ENCODE data around the gene PPP3R1.

The PPP3R1 gene

DNA sequence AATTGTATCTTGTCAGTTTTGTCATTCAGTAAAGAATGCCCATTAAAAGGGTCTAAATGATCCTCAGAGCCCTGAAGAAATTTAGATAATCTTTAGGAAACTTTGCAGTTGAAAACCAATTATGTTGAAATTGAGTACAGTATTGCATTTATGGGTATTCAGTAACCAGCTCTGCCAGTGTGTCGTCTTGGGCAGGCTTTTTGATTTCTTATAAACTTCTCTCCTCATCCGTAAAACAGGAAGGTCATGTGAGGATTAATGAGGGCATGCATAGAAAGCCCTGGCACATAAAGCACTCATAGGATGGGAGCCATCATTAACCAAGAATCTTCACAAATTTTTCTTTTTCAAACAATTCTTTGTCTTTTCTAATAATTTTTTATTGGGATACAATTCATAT is 79.8 kb downstream of the PPP3R1 start:
- Histone ChIP-seq H3K9me3 (ENCODE audit: control insufficient read depth, insufficient read depth, low read depth, low read length) (no peaks in the 10 kb centered on the region), H3K4me1 (ENCODE audit: control insufficient read depth, insufficient read depth, low read length) (peaks cover 7% of the 10 kb centered on the region), H3K36me3 (ENCODE audit: control insufficient read depth in 2 of 2, insufficient read depth in 1 of 2, low read length in 2 of 2) (peaks cover 35 to 74% of the 10 kb centered on the region in 2 experiments), H3K27ac (ENCODE audit: extremely low read depth, low read depth, low read length) (no peak overlapping the region), H3K4me3 (ENCODE audit: low read depth, low read length) (no peak overlapping the region)
- ChIA-PET CTCF (interaction anchor here (0.6 kb wide), 1 partner anchor 152 kb away, joined by 3 read pairs; no protein-coding TSS in a partner anchor), POLR2A (no interaction called here)
- TF ChIP-seq, protein P1, sequence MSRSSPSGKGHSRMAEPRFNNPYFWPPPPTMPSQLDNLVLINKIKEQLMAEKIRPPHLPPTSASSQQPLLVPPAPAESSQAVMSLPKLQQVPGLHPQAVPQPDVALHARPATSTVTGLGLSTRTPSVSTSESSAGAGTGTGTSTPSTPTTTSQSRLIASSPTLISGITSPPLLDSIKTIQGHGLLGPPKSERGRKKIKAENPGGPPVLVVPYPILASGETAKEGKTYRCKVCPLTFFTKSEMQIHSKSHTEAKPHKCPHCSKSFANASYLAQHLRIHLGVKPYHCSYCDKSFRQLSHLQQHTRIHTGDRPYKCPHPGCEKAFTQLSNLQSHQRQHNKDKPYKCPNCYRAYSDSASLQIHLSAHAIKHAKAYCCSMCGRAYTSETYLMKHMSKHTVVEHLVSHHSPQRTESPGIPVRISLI (tag by site-specific recombination; IDR thresholded peaks at IDR 0.05): no peak

GRCh38 chr2:68171684-68172083 is 80.6 kb downstream of the PPP3R1 start:
- Histone ChIP-seq H3K36me3 (ENCODE audit: control insufficient read depth in 2 of 2, insufficient read depth in 1 of 2, low read length in 2 of 2) (peaks cover 33 to 72% of the 10 kb centered on the region in 2 experiments), H3K9me3 (ENCODE audit: control insufficient read depth, insufficient read depth, low read depth, low read length) (no peaks in the 10 kb centered on the region), H3K4me1 (ENCODE audit: control insufficient read depth, insufficient read depth, low read length) (peaks cover 7% of the 10 kb centered on the region), H3K27ac (ENCODE audit: extremely low read depth, low read depth, low read length) (no peak overlapping the region), H3K4me3 (ENCODE audit: low read depth, low read length) (no peak overlapping the region)
- CTCF ChIA-PET: no interaction called here
- POLR2A ChIA-PET: no interaction called here
- TF ChIP-seq, protein P2, sequence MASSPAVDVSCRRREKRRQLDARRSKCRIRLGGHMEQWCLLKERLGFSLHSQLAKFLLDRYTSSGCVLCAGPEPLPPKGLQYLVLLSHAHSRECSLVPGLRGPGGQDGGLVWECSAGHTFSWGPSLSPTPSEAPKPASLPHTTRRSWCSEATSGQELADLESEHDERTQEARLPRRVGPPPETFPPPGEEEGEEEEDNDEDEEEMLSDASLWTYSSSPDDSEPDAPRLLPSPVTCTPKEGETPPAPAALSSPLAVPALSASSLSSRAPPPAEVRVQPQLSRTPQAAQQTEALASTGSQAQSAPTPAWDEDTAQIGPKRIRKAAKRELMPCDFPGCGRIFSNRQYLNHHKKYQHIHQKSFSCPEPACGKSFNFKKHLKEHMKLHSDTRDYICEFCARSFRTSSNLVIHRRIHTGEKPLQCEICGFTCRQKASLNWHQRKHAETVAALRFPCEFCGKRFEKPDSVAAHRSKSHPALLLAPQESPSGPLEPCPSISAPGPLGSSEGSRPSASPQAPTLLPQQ (tag by site-specific recombination; IDR thresholded peaks at IDR 0.05): no peak
- TF ChIP-seq KLF16 (tag by site-specific recombination; IDR thresholded peaks at IDR 0.05): no peak
- no peak for TF ChIP-seq ZNF707 (tag by site-specific recombination; IDR thresholded peaks at IDR 0.05)
- TF ChIP-seq SETDB1 (IDR thresholded peaks at IDR 0.05; ENCODE audit: insufficient read length, low read length): no peak
- no peak for TF ChIP-seq ZBTB20 (tag by site-specific recombination; IDR thresholded peaks at IDR 0.05)
- peak; percentile 70; the same call in 1 of the 2 replicates for TF ChIP-seq PRDM1 (tag by site-specific recombination; IDR thresholded peaks at IDR 0.05)
- no peak for TF ChIP-seq ZNF629 (tag by site-specific recombination; IDR thresholded peaks at IDR 0.05)
- no peak for TF ChIP-seq ZNF558 (tag by site-specific recombination; IDR thresholded peaks at IDR 0.05)
- no peak for TF ChIP-seq ZNF341 (tag by site-specific recombination; IDR thresholded peaks at IDR 0.05; ENCODE audit: low read depth)
- TF ChIP-seq ZNF302 (tag by site-specific recombination; IDR thresholded peaks at IDR 0.05; ENCODE audit: low read depth): no peak
- TF ChIP-seq ZNF18 (tag by site-specific recombination; IDR thresholded peaks at IDR 0.05): no peak
- no peak for TF ChIP-seq TSHZ1 (tag by site-specific recombination; IDR thresholded peaks at IDR 0.05; ENCODE audit: borderline replicate concordance)
- no peak for TF ChIP-seq ZNF202 (tag by site-specific recombination; IDR thresholded peaks at IDR 0.05; ENCODE audit: borderline replicate concordance)
- TF ChIP-seq KLF1 (tag by site-specific recombination; IDR thresholded peaks at IDR 0.05): no peak
- no peak for TF ChIP-seq ZNF133 (tag by site-specific recombination; IDR thresholded peaks at IDR 0.05)
- TF ChIP-seq EGR2 (tag by site-specific recombination; IDR thresholded peaks at IDR 0.05; ENCODE audit: low read depth): 0 out of 2 replicates have a peak, but pooled peaks have one; percentile 33
- TF ChIP-seq ZNF138 (tag by site-specific recombination; IDR thresholded peaks at IDR 0.05; ENCODE audit: borderline replicate concordance): no peak
